Mesendoderm (in vitro differentiated cells): ENCODE measurements around the gene TMEM182.

Experiments
- DNase-seq: peaks from one replicate; pipeline ENCODE4 v3.0.0; 2013
- H2AK5ac ChIP-seq: 2 replicates; pipeline ENCODE4 v1.6.1; 2013; ENCODE audit warnings: low read length, inconsistent platforms
- H2BK120ac ChIP-seq: 2 replicates; pipeline ENCODE4 v1.6.1; 2013; ENCODE audit warnings: low read depth, mild to moderate bottlenecking, low read length, moderate library complexity, mixed read lengths
- H2BK15ac ChIP-seq: replicated peaks from 2 replicates; pipeline ENCODE4 v1.6.1; 2013; ENCODE audit warnings: low read depth, mild to moderate bottlenecking, moderate library complexity
- H2BK5ac ChIP-seq: 2 replicates; pipeline ENCODE4 v1.6.1; 2013; ENCODE audit warnings: low read length, inconsistent platforms
- H3K18ac ChIP-seq: 2 replicates; pipeline ENCODE4 v1.6.1; 2013; ENCODE audit warnings: mild to moderate bottlenecking, low read length, mixed read lengths
- H3K23ac ChIP-seq: one replicate; pipeline ENCODE4 v1.6.1; 2013; ENCODE audit warnings: low read length
- H3K27ac ChIP-seq: 2 replicates; pipeline ENCODE4 v1.5.1; 2013; ENCODE audit warnings: low read depth, mild to moderate bottlenecking, inconsistent platforms, low read length, moderate library complexity
- H3K27me3 ChIP-seq: 2 replicates; pipeline ENCODE4 v1.6.1; 2013; ENCODE audit warnings: low read length, control low read depth, mild to moderate bottlenecking, inconsistent platforms; ENCODE audit not compliant: insufficient read depth, poor library complexity
- H3K36me3 ChIP-seq: 2 replicates; pipeline ENCODE4 v1.6.1; 2013; ENCODE audit warnings: low read length, inconsistent platforms; ENCODE audit not compliant: control insufficient read depth, insufficient read depth
- H3K4ac ChIP-seq: one replicate; pipeline ENCODE4 v1.6.1; 2013; ENCODE audit warnings: low read depth, mild to moderate bottlenecking, low read length, moderate library complexity
- H3K4me1 ChIP-seq: 2 replicates; pipeline ENCODE4 v1.6.1; 2013; ENCODE audit warnings: low read depth, low read length, inconsistent platforms; ENCODE audit not compliant: control insufficient read depth
- H3K4me2 ChIP-seq: 2 replicates; pipeline ENCODE4 v1.6.1; 2013; ENCODE audit warnings: low read length
- H3K4me3 ChIP-seq: 2 replicates; pipeline ENCODE4 v1.5.1; 2013; ENCODE audit warnings: mild to moderate bottlenecking, low read length
- H3K56ac ChIP-seq: one replicate; pipeline ENCODE4 v1.6.1; 2013; ENCODE audit warnings: low read length
- H3K79me1 ChIP-seq: 2 replicates; pipeline ENCODE4 v1.6.1; 2013; ENCODE audit warnings: low read length, inconsistent platforms
- H3K79me2 ChIP-seq: 2 replicates; pipeline ENCODE4 v1.6.1; 2013; ENCODE audit warnings: mild to moderate bottlenecking, low read length; ENCODE audit not compliant: control insufficient read depth, insufficient read depth
- H3K9ac ChIP-seq: 2 replicates; pipeline ENCODE4 v1.6.1; 2013; ENCODE audit warnings: low read length, inconsistent platforms
- H4K5ac ChIP-seq: one replicate; pipeline ENCODE4 v1.6.1; 2013; ENCODE audit warnings: low read length
- H4K8ac ChIP-seq: one replicate; pipeline ENCODE4 v1.6.1; 2013; ENCODE audit warnings: low read depth, mild to moderate bottlenecking, control low read depth, low read length, moderate library complexity
- WGBS: extraction: QIAGEN DNeasy Blood & Tissue Kit; methylation state at CpG from one replicate; pipeline ENCODE4 v1.1.7; 2013; ENCODE audit warnings: low lambda C conversion rate, missing lambda C conversion rate; ENCODE audit not compliant: insufficient coverage; ENCODE audit errors: extremely low coverage; 5-methylcytosine and 5-hydroxymethylcytosine counted together

Gene TMEM182

GRCh38 chr2:102771114-102771513, 9.3 kb downstream of the TMEM182 start:
- WGBS, result no CpG with 5 or more reads among the region's 3 CpGs
- H2BK15ac ChIP-seq, result no peak overlapping the region
- no peak overlapping the region for H3K4me3 ChIP-seq
- H3K18ac ChIP-seq, result no peak overlapping the region
- no peak overlapping the region for H3K9ac ChIP-seq
- H3K27me3 ChIP-seq, result no peaks in the 10 kb centered on the region
- no peak overlapping the region for H2AK5ac ChIP-seq
- no peak overlapping the region for H2BK5ac ChIP-seq
- no peak overlapping the region for H4K5ac ChIP-seq
- no peak overlapping the region for H3K56ac ChIP-seq
- no peak for DNase-seq
- H3K4me2 ChIP-seq, result no peak overlapping the region
- H2BK120ac ChIP-seq, result no peak overlapping the region
- H3K79me2 ChIP-seq, result no peaks in the 10 kb centered on the region
- H4K8ac ChIP-seq, result no peak overlapping the region
- H3K27ac ChIP-seq, result no peak overlapping the region
- H3K4me1 ChIP-seq, result no peaks in the 10 kb centered on the region
- H3K79me1 ChIP-seq, result no peaks in the 10 kb centered on the region
- H3K4ac ChIP-seq, result no peak overlapping the region
- no peak overlapping the region for H3K23ac ChIP-seq
- no peaks in the 10 kb centered on the region for H3K36me3 ChIP-seq

- H4K8ac ChIP-seq, result no peak overlapping the region
- H3K56ac ChIP-seq, result no peak overlapping the region
- H2BK120ac ChIP-seq, result no peak overlapping the region
- H3K27ac ChIP-seq, result no peak overlapping the region
- no peak overlapping the region for H3K23ac ChIP-seq
- no peaks in the 10 kb centered on the region for H3K79me2 ChIP-seq
- DNase-seq, result no peak
- no peaks in the 10 kb centered on the region for H3K27me3 ChIP-seq
- H2BK5ac ChIP-seq, result no peak overlapping the region
- H3K18ac ChIP-seq, result no peak overlapping the region
- no peak overlapping the region for H2BK15ac ChIP-seq
- H3K4me1 ChIP-seq, result no peaks in the 10 kb centered on the region
- no peak overlapping the region for H3K9ac ChIP-seq
- WGBS, result no CpG with 5 or more reads among the region's 3 CpGs
- H3K36me3 ChIP-seq, result no peaks in the 10 kb centered on the region
- H3K4me2 ChIP-seq, result no peak overlapping the region
- H3K4me3 ChIP-seq, result no peak overlapping the region
- no peak overlapping the region for H2AK5ac ChIP-seq
- no peak overlapping the region for H4K5ac ChIP-seq
- no peak overlapping the region for H3K4ac ChIP-seq
- H3K79me1 ChIP-seq, result no peaks in the 10 kb centered on the region
Observed at GRCh38 chr2:102772659-102773058, 10.8 kb downstream of the TMEM182 start.

DNA sequence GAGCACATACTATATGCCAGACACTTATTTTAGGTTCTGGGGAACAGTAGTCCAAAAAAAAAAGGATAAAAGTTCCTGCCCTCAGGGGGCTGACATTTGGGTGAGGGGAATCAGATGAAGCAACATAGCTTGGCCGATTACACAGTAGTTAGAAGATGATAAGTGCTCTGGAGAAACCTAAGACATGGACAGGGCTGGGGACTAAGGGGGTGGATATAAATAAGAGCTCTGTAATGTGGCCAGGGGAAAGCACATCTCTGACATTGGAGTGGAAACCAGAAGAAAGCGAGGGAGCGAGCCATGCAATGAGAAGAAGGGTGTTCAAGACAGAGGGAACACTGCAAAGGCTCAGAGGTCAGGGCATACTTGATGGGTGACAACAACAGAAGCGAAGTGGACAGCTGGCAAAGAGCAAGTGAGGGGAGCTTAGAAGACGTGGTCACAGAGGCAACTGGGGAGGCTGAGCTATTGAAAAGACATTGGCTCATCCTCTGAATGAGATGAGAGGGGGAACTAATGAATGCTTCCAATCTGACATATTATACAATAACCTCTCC, 11.4 kb downstream of the TMEM182 start:
- H3K27ac ChIP-seq, result no peak overlapping the region
- no peaks in the 10 kb centered on the region for H3K4me1 ChIP-seq
- no peak for DNase-seq
- H3K23ac ChIP-seq, result no peak overlapping the region
- no peaks in the 10 kb centered on the region for H3K79me2 ChIP-seq
- H3K79me1 ChIP-seq, result no peaks in the 10 kb centered on the region
- H3K4ac ChIP-seq, result no peak overlapping the region
- no peaks in the 10 kb centered on the region for H3K36me3 ChIP-seq
- H3K9ac ChIP-seq, result no peak overlapping the region
- WGBS, result no CpG with 5 or more reads among the region's 5 CpGs
- no peak overlapping the region for H2BK15ac ChIP-seq
- no peak overlapping the region for H4K8ac ChIP-seq
- no peak overlapping the region for H3K56ac ChIP-seq
- H2BK5ac ChIP-seq, result no peak overlapping the region
- H3K4me2 ChIP-seq, result no peak overlapping the region
- H2AK5ac ChIP-seq, result no peak overlapping the region
- no peak overlapping the region for H3K18ac ChIP-seq
- H2BK120ac ChIP-seq, result no peak overlapping the region
- H3K4me3 ChIP-seq, result no peak overlapping the region
- no peaks in the 10 kb centered on the region for H3K27me3 ChIP-seq
- no peak overlapping the region for H4K5ac ChIP-seq

DNA sequence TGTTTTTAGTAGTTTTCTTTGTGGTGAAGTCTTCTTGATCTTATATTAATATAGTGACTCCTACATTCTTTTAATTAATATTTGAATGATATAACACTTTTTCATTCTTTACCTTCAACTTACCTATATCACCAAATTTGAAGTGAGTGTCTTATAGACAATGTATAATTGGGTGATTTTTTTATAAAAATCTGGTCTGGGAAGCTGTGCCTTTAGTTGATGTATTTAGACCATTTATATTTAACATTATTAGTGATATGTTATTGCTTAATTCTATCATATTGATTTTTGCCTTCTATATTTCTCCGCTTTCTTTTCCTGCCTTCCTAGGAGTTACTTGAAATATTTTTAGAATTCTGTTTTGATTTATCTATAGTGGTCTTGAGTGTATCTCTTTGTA, 16.4 kb downstream of the TMEM182 start:
- H2BK5ac ChIP-seq, result no peak overlapping the region
- no peak overlapping the region for H4K8ac ChIP-seq
- H3K27me3 ChIP-seq, result no peaks in the 10 kb centered on the region
- no peak overlapping the region for H3K9ac ChIP-seq
- no peaks in the 10 kb centered on the region for H3K36me3 ChIP-seq
- H3K4me3 ChIP-seq, result no peak overlapping the region
- H3K4me2 ChIP-seq, result no peak overlapping the region
- no peaks in the 10 kb centered on the region for H3K79me2 ChIP-seq
- no CpG with 5 or more reads among the region's 1 CpG for whole genome bisulfite sequencing
- H2BK15ac ChIP-seq, result no peak overlapping the region
- H3K56ac ChIP-seq, result no peak overlapping the region
- no peak overlapping the region for H4K5ac ChIP-seq
- no peaks in the 10 kb centered on the region for H3K4me1 ChIP-seq
- H3K79me1 ChIP-seq, result no peaks in the 10 kb centered on the region
- H3K27ac ChIP-seq, result no peak overlapping the region
- no peak overlapping the region for H3K23ac ChIP-seq
- no peak overlapping the region for H2AK5ac ChIP-seq
- no peak overlapping the region for H3K18ac ChIP-seq
- no peak overlapping the region for H2BK120ac ChIP-seq
- no peak overlapping the region for H3K4ac ChIP-seq
- no peak for DNase-seq

DNA sequence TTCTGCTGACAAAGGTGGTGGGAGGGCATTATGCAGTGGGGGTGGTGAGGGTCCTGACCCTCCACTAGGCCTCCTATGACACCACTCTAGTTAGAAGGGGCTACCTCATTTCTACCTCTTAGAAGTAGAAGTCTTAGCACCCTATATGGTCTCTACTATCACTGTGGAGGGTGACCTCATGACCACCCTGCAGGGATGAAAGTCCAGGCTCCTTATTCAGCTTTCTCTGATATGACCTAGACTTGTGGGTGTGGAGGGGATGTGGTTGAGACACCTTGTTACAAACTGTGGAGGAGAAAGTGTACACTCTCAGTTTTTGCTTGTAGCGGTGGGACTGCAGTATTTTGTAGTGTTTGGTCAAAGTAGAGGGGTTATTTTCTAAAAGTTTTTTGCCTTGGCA, 18.6 kb downstream of the TMEM182 start:
- no peak overlapping the region for H3K18ac ChIP-seq
- H3K27me3 ChIP-seq, result no peaks in the 10 kb centered on the region
- no peak overlapping the region for H3K4me2 ChIP-seq
- no peak overlapping the region for H2BK15ac ChIP-seq
- H4K8ac ChIP-seq, result no peak overlapping the region
- no peak overlapping the region for H3K9ac ChIP-seq
- H4K5ac ChIP-seq, result no peak overlapping the region
- H3K56ac ChIP-seq, result no peak overlapping the region
- no peak for DNase-seq
- H3K27ac ChIP-seq, result no peak overlapping the region
- no peak overlapping the region for H3K4ac ChIP-seq
- no peaks in the 10 kb centered on the region for H3K79me2 ChIP-seq
- H2BK120ac ChIP-seq, result no peak overlapping the region
- H3K4me3 ChIP-seq, result no peak overlapping the region
- no peak overlapping the region for H2BK5ac ChIP-seq
- no peak overlapping the region for H3K23ac ChIP-seq
- H3K4me1 ChIP-seq, result no peaks in the 10 kb centered on the region
- no CpG with 5 or more reads among the region's 1 CpG for WGBS
- no peak overlapping the region for H2AK5ac ChIP-seq
- no peaks in the 10 kb centered on the region for H3K36me3 ChIP-seq
- no peaks in the 10 kb centered on the region for H3K79me1 ChIP-seq

- Histone ChIP-seq H3K18ac (no peak overlapping the region), H4K8ac (no peak overlapping the region), H2BK15ac (no peak overlapping the region), H4K5ac (no peak overlapping the region), H3K9ac (no peak overlapping the region), H3K4me1 (no peaks in the 10 kb centered on the region), H3K4me2 (no peak overlapping the region), H3K79me2 (no peaks in the 10 kb centered on the region), H3K27ac (no peak overlapping the region), H3K56ac (no peak overlapping the region), H2BK120ac (no peak overlapping the region), H3K4me3 (no peak overlapping the region), H2BK5ac (no peak overlapping the region), H3K79me1 (no peaks in the 10 kb centered on the region), H3K27me3 (no peaks in the 10 kb centered on the region), H2AK5ac (no peak overlapping the region), H3K36me3 (no peaks in the 10 kb centered on the region), H3K4ac (no peak overlapping the region), H3K23ac (no peak overlapping the region)
- no CpG with 5 or more reads among the region's 2 CpGs for WGBS
- DNase-seq, result no peak
Observed at GRCh38 chr2:102782187-102782586, 20.4 kb downstream of the TMEM182 start.
